Cerebellar cortex (tissue), 1 donor: Measurements from ENCODE around the gene CLEC16A.

Experiments
- DNase-seq: peaks from one replicate; pipeline ENCODE4 v3.0.0-alpha.2; 2015; ENCODE audit warnings: low spot score

CLEC16A gene

DNA sequence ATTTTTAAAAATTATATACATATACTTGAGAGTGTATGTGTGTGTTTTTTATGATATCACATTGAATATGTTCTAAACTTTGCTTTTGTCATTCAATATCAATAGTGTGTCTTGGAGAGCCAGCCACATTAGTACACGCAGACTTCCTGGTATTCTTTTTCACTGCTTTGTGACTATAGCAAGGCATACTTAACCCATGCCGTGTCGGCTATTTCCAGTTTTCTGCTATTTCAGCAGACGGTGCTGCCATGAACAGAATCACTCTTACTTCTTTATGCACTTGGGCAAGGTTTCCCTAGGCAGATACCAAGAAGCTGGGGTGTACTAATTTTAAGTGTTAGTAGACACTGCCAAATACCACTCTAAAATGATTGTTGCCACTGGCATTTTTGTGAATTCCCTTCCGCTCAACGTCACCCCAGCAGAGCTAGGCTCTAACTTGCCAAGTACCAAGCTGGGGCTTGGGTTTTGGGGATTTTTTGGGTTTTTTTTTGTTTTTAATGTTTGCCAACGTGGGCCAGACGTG, 176.8 kb downstream of the CLEC16A start:
- no peak for DNase-seq

DNA sequence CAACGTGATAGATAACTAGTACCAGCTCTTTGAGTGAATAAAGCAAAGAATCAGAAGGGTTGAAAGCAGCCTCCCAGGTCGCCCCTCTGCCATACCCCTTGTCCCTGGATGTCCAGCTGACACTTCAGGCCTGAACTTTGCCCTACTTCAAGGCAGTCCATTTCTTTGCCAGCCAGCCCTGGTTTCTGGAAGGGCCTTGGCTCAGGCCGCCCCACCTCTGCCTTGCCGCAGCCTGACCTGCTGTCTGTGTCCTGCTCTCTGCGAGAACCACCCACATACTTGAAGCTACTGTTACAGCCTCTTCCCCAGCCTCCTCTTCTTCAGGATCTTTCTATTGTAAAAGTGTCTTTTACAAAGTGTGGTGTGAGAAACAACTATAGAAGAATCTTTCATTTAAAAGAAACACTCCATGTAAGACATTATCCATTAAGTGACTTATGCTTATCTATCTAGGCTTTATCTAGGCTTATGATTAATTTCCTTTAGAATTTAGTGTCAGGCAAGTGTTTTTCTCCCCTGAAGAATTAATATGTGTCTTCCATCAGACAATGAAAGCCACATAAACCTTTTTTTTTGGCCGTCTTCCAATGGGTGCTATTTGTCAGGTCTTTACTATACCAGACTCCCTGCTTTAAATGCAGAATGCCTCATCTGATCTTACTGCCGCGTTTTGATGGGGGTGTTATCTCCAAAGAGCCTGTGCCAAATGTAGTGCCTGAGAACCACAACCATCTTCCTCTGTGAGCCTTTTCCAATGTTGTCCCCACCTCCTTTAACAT, 177.7 kb downstream of the CLEC16A start:
- no peak for DNase-seq

DNA sequence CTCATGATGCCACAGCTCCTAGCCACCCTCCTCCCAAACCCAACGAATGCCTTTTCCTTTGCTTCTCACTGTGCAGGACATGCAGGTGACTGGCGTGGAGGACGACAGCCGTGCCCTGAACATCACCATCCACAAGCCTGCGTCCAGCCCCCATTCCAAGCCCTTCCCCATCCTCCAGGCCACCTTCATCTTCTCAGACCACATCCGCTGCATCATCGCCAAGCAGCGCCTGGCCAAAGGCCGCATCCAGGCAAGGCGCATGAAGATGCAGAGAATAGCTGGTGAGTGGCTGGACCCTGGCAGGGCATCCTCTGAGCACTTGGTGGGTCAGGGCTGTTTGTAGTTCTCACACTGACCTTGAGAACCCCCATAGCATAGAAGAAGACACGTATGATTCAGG, 179.3 kb downstream of the CLEC16A start:
- no peak for DNase-seq

DNA sequence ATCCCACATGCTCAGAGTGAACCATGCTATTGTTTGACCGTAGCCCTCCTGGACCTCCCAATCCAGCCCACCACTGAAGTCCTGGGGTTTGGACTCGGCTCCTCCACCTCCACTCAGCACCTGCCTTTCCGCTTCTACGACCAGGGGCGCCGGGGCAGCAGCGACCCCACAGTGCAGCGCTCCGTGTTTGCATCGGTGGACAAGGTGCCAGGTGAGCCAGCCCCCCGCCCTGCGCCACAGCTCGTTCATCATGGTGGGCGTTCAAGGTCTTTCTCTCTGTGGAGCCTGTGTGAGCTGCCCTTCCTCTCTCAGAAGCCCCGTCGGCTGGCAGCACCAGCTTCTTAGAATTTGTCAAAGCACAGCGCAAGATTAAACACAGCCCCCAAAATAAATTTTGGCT, 181.6 kb downstream of the CLEC16A start:
- DNase-seq = no peak

DNA sequence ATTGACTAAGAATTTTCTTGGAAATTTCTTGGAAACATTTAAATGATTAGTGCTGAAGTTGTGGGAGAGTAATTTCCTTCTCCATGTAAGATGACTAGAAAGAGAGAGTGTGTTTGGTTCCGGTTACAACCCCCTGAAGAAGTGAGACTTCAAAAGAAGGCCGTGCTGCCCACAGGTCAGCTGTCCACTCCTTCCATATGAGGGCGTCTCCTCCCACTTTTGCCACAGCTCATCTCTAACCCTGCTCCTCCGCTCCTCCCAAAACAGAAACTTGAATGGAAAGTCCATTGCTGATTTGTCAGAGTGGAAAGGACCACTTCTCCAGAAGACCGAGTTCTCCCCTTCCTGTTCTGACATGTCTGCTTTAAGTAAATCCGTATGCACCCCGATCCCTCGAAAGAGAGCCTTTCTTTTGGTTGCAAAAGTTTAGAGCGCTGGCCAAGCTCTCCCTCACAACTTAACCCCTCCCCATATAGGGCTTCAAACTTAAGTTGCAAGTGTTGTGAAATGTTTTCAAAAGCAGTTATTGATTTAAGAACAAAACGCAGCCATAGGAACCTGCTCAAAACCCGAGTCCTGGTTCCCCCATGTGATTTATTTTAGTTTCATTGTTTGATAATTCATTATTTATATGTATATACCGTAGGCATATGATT, 182.2 kb downstream of the CLEC16A start:
- DNase-seq = no peak

DNA sequence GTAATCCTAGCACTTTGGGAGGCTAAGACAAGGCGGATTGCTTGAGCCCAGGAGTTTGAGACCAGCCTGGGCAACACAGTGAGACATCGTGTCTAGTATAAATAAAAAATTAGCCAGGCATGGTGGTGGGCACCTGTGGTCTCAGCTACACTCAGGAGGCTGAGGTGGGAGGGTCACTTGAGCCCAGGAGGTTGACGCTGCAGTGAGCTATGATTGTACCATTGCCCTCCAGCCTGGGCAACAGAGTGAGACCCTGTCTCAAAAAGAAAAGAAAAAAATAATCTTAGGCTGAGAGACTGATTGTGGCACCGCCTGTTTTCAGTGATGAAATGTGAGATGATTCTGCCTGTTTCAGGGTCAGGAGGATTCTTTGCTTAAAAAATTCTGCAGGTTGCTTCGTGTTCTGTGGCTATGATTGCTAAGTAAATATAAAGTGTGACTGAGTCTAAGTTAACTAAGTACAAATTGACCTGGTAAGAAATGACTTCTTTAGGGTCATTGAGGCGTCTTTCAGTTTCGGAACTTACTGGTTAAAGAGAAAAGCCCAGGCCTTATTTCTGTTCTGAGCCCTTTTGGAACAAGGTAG, 183.3 kb downstream of the CLEC16A start:
- no peak for DNase-seq

DNA sequence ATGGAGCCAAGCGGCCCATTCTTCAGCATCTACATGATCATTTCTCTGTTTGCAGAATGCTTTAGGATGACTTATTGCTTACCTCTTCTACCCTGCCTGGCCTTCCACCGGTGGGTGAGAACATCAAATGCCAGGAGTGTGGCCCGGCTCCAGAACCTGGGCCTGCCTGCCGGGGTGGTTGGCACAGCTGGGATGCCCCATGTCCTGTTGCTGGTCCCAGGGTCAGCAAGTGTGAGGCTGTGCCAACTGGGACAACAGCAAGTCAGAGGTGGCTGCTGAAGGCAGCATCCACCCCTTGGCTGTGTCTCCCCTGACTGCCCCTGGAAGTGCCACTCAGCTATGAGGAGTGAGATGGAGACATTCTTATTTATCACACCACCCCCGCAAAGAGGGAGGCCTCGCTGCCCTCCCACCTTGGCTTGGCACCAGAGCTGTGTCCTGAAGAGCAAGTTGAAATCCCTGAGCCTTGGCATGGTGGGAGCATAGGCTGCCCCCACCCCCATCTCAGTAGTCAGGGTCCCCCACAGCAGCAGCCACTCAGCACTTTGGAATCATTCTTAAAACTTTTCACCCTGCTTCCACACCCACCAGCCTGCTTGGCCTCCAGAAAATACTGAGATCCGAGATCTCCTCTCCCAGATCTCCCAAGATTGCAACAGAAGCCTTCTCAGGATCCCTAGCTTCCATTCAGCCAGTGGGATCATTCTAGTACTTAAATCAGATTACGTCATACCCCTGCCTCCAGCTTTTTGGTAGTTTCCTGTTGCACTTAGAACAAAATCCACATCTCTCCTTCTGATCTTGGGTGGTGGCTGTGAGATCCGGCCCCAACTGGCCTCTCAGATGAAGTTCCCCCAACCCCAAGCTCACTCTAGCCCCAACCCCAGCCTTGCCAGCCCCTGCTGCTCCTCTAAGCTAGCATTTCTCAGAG, 184.1 kb downstream of the CLEC16A start:
- no peak for DNase-seq

DNA sequence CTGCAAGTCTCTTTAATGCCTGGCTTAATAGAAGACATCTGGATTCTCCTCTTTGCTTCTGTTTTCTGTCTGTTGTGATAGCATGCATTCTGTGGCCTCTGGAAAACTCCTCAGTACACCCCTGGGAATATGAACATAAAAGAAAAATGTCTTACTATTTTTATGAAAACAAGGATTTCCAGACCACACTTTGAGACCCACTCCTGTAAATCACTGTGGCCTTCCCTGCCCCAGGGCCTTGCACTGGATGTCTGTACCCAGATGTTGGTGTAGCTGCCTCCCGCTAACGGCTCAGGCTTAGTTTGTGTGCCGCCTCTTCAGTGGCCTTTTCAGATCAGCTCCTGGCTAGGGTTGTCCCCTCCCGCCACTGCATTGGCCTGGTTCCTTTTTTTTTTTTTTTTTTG, 185.0 kb downstream of the CLEC16A start:
- DNase-seq = no peak

DNA sequence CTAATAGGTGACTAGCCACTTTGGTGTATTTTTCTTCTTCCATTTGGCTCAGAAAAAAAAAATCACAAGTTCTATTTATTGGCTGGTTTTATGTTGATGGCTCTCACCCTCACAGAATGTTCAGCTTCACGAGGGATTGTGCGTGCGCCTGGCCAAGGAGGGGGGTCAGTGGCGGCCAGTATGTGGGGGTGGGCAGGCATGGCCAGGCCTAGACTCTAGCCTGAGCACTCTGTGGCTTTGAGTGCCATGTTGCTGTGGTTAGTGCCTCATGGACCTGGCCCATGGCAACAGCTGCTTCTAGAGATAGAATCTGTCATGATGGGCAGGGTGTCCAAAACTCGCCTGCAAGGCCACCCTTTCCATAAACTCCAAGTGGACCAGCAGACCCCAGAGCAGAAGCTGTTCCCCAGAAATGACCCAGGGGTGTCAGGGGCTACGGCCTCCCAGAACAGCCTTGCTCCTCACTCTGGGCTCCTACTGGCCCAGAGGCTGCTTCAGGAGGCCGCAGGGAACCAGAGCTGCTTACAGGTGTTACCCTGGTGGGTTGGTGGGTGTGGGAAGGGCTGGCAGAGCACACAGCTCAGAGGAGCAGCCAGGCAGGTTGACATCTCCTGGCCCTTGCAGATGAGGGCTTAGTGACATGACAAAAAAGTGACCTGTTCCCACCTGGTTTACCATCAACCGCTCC, 186.8 kb downstream of the CLEC16A start:
- DNase-seq = no peak

DNA sequence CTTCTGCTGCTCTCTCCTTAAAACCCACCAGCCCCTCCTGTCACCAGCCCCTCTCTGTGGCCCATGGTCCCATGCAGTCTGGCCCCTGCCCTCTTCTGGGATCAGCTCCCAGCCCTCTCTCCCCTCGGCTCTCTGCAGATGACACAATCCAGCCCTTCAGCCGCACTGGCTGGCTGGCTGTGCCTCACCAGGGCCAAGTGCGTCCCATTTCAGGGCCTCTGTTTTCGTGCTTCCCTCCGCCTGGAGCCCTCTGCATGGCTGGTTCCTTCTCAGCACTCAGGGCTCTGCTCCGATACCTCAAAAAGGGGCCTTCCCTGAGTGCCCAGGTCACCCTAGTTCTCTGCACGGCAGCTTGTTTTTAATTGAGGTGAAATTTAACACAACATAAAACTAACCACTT, 187.3 kb downstream of the CLEC16A start:
- DNase-seq = no peak

DNA sequence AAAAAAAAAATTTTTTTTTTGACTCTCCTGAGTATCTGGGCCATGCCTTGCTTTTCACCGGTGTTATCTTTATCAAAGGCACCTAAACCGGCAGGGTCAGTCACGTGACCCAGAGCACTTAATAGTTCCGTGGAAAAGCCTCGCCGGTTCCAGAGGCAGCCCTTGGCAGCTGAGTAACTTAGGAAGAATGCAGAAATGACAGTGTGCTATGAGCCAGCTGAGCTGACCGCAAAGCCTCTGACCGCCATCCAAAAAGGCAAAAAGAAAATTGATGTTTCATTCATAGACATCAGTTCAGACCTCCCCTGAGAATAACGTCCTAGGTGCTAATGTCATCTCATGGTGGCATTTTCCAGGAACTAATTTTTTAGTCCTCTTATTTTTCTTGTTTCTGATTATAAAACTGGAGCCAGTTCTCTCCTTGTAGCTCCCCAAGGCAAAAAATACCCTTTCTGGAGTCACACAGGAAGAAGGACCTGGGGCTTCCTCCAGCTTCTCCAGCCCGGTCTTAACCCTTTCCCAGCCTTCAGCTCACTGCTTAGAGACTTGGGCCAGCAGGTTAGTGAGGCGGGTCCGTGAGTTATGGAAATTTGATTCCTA, 189.1 kb downstream of the CLEC16A start:
- DNase-seq = no peak

DNA sequence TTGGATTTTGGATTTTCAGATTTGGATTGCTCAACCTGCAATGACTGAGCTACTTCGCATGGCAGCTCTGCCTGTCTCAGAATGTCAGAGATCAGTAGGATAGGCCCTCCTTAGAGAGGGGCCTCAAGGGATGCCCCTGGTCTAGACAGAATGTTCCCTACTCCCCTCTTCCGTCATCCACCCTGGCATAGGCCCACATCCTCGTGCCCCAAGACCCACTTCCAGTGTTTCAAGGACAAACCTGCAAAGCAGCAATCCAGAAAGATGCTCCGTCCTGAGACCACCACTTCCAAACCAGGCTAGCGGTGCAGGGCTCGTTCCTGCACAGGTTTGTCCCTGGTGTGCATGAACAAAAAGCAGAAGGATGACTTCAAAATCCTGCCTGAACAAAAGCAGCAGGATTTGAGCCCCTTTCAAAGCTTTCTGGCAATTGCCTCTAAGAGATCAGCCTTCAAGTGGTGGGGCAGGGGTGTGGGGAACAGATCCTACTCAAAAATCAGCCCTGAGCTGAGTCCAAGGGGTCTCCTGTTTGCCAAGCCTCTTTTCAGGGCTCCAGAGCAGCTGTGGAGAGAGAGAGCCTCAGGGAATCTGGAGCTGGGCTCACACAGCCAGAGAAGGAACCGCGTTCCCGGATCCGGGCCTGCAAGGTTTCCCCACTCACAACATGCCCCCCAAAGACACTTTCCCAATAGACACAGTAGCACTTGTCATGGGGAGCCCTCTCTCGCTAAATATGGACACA, 190.5 kb downstream of the CLEC16A start:
- DNase-seq = no peak

DNA sequence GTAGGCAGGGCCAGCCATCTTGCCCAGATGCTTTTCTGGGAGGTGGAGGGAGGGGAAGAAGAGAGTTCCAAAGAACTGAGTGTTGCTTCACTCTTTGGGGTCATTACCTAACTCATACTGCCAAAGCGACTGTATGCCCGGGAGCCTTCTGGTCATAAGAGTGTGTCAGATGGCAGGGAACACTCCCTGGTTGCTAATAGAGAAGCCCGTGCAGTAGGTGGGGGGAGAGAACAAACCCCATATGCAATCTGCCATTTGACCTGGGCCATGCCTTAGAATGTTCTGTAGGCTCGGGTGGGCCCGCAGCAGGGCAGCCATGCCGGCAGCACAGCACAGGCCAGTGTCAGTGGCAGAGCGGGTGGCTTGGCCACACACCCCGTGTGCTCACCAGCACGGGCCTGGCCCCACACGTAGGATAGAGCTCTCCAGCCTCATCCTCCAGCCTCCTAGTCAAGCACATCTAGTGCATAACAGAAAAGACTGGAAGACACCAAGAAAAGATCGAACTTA, 191.2 kb downstream of the CLEC16A start:
- DNase-seq = no peak

DNA sequence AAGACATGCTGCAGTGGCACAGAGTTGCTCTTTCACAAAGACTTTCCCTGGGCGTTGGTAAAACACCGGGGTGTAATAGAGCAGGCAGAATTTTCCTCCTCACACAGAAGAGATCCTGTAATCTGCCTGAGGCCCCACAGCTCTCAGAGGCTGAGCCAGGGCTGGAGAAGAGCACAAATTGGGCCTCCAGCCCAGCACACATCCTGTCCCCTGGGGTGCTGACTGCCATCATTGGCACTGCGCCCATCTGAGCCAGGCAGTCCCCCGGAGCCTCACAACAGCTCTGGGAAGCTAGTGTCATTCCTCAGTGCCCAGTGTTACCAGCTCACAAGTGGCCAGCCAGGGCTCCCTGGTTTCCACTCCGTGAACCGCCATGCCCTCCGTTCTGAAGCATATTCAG, 192.2 kb downstream of the CLEC16A start:
- no peak for DNase-seq

DNA sequence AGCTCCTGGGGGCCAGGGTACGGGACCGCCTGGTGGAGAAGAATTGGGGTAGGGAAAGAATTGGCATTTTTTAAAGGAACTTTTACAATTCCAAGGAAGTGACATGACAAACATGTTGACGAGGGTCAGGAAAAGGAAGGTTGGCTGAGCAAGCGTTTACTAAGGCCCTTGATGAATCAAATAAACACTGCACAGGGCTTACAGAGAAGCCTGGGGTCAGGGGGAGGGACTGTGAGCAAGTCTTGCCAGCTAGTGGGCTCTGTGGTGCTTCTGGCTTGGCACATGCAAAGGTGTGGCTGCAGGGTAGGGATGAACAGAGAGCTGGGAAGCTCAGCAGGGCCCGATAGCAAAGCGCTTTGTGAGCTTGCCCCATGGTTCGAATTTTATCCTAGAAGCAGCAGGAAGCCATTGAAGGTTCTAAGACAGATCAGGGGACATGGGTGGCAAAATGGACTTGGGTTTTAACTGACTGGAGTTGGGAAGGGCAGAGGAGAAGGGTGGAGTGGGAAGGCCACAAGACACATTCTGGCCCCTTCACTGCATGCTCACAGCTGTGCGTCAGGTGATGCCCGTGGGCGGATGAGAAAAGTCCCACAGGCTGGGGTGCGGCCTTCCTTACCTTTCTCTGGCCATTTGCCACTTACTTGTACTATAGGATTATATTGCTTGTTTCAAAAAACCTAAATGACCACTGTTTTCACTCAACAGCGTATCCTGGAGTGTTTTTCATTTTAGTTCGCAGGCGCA, 193.8 kb downstream of the CLEC16A start:
- no peak for DNase-seq

DNA sequence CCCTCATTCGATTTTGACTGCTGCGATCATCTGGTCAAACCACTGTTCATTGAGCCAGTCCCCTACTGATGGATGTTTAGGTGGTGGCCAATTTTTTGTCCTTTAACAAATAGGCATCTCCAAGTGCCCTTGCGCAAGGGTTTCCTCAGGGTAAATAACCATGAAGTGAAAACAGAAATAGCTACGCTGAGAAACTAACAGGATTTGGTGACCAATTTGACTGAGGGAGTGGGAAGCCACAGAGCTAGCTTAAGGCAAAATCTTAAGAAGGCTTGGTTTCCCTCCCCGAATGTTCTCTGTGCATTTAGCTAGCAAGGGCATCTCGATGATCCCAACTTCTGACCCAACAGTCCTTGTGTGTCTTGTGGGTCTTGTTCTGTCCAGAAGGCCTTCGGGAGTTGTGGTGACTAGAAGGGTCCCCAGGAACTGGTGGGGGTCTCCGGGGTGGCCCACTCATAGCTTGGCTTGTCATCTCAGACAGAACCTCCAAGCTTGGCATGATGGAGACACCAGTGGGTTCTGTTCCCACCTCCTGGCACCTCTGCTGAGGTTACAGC, 194.5 kb downstream of the CLEC16A start:
- DNase-seq = no peak

DNA sequence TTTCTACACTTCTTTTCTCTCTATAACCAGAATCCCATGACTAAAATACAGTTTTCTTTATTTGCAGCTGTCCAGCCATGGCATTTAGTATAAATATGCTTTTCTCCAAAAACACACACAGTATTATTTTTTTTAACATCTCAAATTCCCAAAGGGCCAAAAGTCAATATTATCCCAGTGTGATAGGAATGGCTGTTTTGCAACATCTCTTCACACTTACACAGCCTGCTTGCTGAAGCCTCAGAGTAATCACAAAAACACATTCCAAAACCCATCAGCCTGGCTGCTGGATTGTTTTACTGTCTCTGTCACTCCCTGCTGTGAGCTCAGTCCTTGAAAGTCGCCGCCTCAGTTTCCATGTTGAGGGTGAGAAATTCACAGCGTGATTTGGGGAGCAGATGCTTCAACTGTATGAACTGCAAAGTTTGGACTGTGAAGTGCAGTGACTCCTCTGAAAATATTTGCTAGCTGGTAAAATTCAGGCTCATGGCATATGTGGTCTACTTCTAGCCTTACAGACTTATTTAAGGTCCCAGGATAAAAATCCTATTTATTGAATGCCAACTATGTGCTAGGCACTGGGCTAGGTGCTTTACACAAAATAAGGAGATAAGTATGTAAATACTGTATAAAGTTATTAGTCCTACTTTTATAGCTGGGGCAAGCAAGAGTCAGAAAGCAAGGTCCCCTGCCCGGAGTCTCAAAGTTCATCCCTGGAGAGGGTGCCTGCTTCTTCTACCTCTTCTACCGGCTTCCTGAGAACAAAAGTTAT, 195.1 kb downstream of the CLEC16A start:
- DNase-seq = no peak

DNA sequence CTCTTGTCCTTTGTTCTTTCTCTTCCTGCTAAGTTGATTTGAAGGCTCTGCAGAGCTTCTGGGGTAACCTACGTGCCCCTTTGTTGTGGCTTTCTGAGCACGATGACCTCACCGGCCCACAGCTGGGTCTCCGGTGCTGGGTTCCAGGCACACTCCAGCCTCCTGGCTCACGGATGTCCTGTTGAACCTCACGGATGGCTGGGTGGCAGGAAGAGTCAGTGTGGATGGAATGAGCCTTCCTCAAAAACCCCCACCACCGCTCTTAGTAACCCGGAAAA, 195.7 kb downstream of the CLEC16A start:
- DNase-seq = no peak

DNA sequence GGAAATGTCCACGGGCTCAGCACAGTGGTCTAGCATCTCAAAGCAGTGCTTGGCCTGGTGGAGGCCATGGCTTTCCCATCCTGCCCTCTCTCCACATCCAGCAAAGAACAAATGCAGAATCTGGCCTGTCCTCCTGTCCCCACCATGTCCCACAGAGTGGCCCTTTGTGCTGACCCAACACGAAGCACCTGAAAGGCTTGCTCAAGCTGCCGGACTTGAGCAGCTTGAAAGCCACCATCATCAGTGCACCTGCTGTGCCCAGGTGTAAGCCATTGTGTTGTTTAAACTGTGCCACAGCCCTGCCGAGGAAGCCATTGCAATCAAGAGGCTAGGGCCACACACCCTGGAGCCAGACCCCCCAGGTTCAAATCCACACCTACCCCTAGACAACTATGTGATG, 196.1 kb downstream of the CLEC16A start:
- no peak for DNase-seq
